ENCODE measurements around the gene BST2.
A peak's percentile ranks its signal among the peaks of the same experiment; 100 is the strongest.

BST2 gene

GRCh38 chr19:17402982-17403855 lies 2.2 kb downstream of the BST2 start (continued):
- TF ChIP-seq ZNF488 (tag by site-specific recombination; IDR thresholded peaks at IDR 0.05) (no peak), BCL11B (tag by site-specific recombination; IDR thresholded peaks at IDR 0.05; ENCODE audit: low read depth) (0 out of 2 replicates have a peak, but pooled peaks have one; percentile 33), ZNF155 (tag by site-specific recombination; IDR thresholded peaks at IDR 0.05) (no peak), ZNF843 (tag by site-specific recombination; IDR thresholded peaks at IDR 0.05) (no peak), PRDM1 (tag by site-specific recombination; IDR thresholded peaks at IDR 0.05) (no peak), ZNF266 (tag by site-specific recombination; IDR thresholded peaks at IDR 0.05; ENCODE audit: low read depth) (no peak), ZNF660 (tag by site-specific recombination; IDR thresholded peaks at IDR 0.05) (no peak), ZNF394 (tag by site-specific recombination; IDR thresholded peaks at IDR 0.05; ENCODE audit: borderline replicate concordance) (peak; percentile 73; the same call in 1 of the 2 replicates), SALL2 (tag by site-specific recombination; IDR thresholded peaks at IDR 0.05; ENCODE audit: borderline replicate concordance) (no peak), ZNF114 (tag by site-specific recombination; IDR thresholded peaks at IDR 0.05) (no peak), ZSCAN23 (tag by site-specific recombination; IDR thresholded peaks at IDR 0.05) (no peak), AEBP2 (tag by site-specific recombination; IDR thresholded peaks at IDR 0.05; ENCODE audit: borderline replicate concordance) (no peak), REPIN1 (tag by site-specific recombination; IDR thresholded peaks at IDR 0.05; ENCODE audit: low read depth) (no peak), ZNF404 (tag by site-specific recombination; IDR thresholded peaks at IDR 0.05) (no peak), ZBTB6 (tag by site-specific recombination; IDR thresholded peaks at IDR 0.05) (peak; percentile 19; the same call in 1 of the 2 replicates), ZNF600 (tag by site-specific recombination; IDR thresholded peaks at IDR 0.05) (peak; percentile 56; the same call in 1 of the 2 replicates), ZNF426 (tag by site-specific recombination; IDR thresholded peaks at IDR 0.05) (no peak), TSHZ1 (tag by site-specific recombination; IDR thresholded peaks at IDR 0.05; ENCODE audit: borderline replicate concordance) (no peak)

- no peak overlapping the region for H3K4me3 ChIP-seq (ENCODE audit: low read depth, low read length)
- ChIA-PET CTCF (interaction anchor here (1.1 kb wide), 1 partner anchor 11 kb away, joined by 5 read pairs; no protein-coding TSS in a partner anchor), POLR2A (no interaction called here)
- no peaks in the 10 kb centered on the region for H3K9me3 ChIP-seq (ENCODE audit: control insufficient read depth, insufficient read depth, low read depth, low read length)
- H3K36me3 ChIP-seq (ENCODE audit: control insufficient read depth in 2 of 2, insufficient read depth in 1 of 2, low read length in 2 of 2) = no peaks in the 10 kb centered on the region
- H3K27ac ChIP-seq (ENCODE audit: extremely low read depth, low read depth, low read length) = no peak overlapping the region
- no peak for TF ChIP-seq ZNF350 (tag by site-specific recombination; IDR thresholded peaks at IDR 0.05)
- no peak for TF ChIP-seq ZNF121 (tag by site-specific recombination; IDR thresholded peaks at IDR 0.05)
- no peak for TF ChIP-seq ZNF549 (tag by site-specific recombination; IDR thresholded peaks at IDR 0.05)
- no peak for TF ChIP-seq ZBTB21 (tag by site-specific recombination; IDR thresholded peaks at IDR 0.05)
- no peak for TF ChIP-seq ZNF423 (tag by site-specific recombination; IDR thresholded peaks at IDR 0.05)
- TF ChIP-seq ZBTB7A (tag by site-specific recombination; IDR thresholded peaks at IDR 0.05; ENCODE audit: low read depth) = no peak
- TF ChIP-seq ZFP3 (tag by site-specific recombination; IDR thresholded peaks at IDR 0.05; ENCODE audit: low read depth) = peak; percentile 62
- no peaks in the 10 kb centered on the region for H3K4me1 ChIP-seq (ENCODE audit: control insufficient read depth, insufficient read depth, low read length)
These were observed 3.8 kb downstream of the BST2 start for GRCh38 chr19:17401628-17402027.

Measured in HEK293 (cell line).